GM23248 (cell line): ENCODE data around the gene CRYBA4.

Experiments used
- EZH2 ChIP-seq: fragments of 200-600 bp; sonication (generic); IDR thresholded peaks from 2 replicates; pipeline ENCODE4 v1.6.1; 2018; ENCODE audit warnings: antibody characterized with exemption, mild to moderate bottlenecking; ENCODE audit not compliant: insufficient read depth, poor library complexity, severe bottlenecking
- EZH2phosphoT487 ChIP-seq: fragments of 200-600 bp; sonication (generic); IDR thresholded peaks from 2 replicates; pipeline ENCODE4 v1.6.1; 2018; ENCODE audit warnings: antibody characterized with exemption, moderate library complexity, mild to moderate bottlenecking, low read depth; ENCODE audit not compliant: insufficient read depth

GRCh38 chr22:26592421-26592891 is 29.3 kb upstream of the CRYBA4 start:
- TF ChIP-seq EZH2phosphoT487: no peak
- no peak for TF ChIP-seq EZH2
